HG02571 (cell line): Measurements from ENCODE around the gene FRY.
"Not testable (repeated sequence)": the region's sequence is repeated elsewhere in the genome, so short reads cannot be mapped to it uniquely, and the experiment has no call there.

Experiments
- ATAC-seq: cut with Tn5 transposase; IDR thresholded peaks from one replicate; pipeline ENCODE4 v1.9.1; 2021; ENCODE audit warnings: mild to moderate bottlenecking, moderate library complexity; ENCODE audit not compliant: unreplicated experiment

FRY gene

GRCh38 chr13:32031025-32031814, at the start of gene FRY:
Gene FRY, plus strand, starts transcription at chr13:32031774. Its CDS starts 22 bp downstream, at chr13:32031796.
- ATAC-seq, result peak; percentile 81

DNA sequence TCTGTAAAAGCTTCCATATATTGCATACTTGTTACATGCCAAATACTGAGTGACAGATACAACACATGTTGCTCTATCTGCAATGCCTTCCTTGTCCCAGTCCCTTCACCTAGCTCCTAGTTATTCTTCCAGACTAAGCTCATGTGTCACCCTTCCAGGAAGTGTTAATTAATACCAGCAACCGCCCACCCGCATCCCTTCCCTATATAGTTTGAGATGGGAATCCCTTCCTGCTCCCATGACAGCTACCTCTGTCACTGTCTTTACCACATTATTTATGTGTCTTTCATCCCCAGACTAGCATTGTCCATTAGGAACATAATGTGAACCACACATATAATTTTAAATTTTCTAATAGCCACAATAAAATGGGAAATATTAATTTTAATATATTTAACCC, 49.5 kb upstream of the FRY start:
- no peak for ATAC-seq

DNA sequence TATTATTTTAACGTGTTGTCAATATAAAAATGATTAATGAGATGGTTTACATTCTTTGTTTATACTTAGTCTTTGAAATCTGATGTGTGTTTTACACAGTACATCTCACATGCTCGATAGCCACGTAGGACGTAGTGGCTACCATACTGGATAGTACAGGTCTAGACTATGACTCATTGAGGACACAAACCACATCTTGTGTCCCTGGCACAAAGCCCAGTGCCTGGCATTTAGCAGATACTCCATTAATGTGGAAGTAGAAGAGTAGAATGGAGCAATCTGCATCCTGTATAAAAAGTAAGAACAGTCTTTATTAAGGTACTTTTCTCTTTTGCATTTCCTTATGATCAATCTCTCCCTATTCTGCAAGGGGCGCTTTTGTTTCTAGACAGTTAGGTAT, 49.0 kb upstream of the FRY start:
- no peak for ATAC-seq

DNA sequence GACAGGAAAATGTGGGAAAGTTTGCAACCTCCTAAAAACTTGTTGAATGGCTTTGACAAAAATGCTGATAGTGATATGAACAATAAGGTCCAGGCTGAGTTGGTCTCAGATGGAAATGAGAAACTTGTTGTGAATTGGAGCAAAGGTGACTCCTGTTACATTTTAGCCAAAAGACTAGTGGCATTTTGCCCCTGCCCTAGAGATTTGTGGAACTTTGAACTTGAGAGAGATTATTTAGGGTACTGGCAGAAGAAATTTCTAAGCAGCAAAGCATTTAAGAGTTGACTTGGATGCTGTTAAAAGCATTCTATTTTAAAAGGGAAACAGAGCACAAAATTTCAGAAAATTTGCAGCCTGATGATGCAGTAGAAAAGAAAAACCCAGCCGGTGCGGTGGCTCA, 47.9 kb upstream of the FRY start:
- ATAC-seq, result not testable (repeated sequence)

- ATAC-seq, result not testable (repeated sequence)
These were observed 47.2 kb upstream of the FRY start for GRCh38 chr13:31984388-31984787.

- ATAC-seq, result no peak
These were observed 44.7 kb upstream of the FRY start for GRCh38 chr13:31986676-31987470.

- no peak for ATAC-seq
These were observed 43.9 kb upstream of the FRY start for GRCh38 chr13:31987535-31988170.

DNA sequence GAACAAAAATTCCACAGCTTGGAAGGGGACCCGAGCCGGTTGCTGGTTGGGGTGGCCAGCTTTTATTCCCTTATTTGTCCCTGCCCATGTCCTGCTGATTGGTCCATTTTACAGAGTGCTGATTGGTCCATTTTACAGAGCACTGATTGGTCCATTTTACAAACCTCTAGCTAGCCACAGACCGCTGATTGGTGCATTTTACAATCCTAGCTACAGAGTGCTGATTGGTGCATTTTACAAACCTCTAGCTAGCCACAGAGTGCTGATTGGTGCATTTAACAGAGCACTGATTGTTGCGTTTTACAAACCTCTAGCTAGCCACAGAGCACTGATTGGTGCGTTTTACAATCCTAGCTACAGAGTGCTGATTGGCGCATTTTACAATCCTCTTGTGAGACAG, 37.2 kb upstream of the FRY start:
- not testable (repeated sequence) for ATAC-seq

DNA sequence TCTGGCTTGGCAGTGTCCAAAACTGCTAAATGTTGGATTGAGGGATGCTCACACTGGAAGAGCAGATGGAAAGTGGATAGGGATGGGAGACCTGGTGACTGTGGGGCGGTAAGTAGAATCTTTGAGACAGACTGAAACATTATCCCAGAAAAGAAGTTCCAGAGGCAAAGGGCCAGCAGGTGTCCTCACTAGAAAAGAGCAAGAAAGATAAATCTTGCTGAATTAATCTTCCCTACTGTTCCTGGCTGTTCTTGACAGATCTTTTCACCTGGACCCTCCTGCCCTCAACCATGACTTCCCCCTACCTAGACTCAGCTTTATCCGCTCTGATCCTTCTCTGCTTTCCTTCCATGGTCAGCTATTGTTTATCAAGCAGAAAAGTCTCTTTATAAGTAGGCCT, 35.0 kb upstream of the FRY start:
- no peak for ATAC-seq

DNA sequence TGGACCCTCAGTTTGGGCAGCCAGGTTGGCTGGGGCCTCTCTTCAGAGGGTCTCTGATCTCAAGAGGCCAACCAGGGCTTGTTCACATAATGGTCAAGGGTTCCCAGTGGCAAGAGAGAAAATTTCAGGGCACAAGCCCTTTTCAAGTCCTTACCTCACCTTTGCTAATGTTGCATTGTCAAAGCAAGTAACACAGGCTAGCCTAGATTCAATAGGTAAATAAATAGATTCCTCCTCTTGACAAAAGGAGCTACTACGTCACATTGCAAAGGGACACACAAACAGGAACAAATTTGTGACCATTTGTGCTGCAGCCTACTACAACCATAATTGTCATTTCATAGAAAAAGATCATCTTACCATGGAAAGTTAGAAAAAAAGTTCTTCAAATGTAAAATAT, 33.9 kb upstream of the FRY start:
- no peak for ATAC-seq

DNA sequence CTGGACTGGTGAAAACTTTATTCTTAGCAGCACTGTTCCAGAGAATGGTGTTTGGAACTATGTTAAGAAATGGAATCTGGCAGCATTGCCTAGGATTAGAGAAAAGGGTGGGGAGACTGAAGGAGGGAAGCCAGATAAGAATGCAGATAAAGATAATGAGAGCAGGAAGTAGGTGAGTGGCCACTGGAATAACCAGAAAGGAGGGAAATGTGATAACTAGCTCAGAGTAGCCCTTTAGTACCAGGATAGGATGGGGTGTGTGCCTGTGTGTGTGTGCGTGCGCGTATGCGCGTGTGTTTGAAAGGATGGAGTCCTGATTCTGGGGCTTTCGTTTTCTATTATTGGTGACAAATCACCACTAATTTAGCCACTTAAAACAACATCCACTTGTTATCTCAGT, 33.4 kb upstream of the FRY start:
- no peak for ATAC-seq

DNA sequence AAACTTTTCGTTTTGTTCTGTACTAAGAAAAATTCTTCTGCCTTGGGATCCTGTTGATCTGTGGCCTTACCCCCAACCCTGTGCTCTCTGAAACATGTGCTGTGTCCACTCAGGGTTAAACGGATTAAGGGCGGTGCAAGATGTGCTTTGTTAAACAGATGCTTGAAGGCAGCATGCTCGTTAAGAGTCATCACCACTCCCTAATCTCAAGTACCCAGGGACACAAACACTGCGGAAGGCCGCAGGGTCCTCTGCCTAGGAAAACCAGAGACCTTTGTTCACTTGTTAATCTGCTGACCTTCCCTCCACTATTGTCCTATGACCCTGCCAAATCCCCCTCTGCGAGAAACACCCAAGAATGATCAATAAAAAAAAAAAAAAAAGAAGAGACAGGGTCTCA, 30.8 kb upstream of the FRY start:
- ATAC-seq, result not testable (repeated sequence)

GRCh38 chr13:32001154-32001768, 30.3 kb upstream of the FRY start:
- peak; percentile 83 for ATAC-seq

DNA sequence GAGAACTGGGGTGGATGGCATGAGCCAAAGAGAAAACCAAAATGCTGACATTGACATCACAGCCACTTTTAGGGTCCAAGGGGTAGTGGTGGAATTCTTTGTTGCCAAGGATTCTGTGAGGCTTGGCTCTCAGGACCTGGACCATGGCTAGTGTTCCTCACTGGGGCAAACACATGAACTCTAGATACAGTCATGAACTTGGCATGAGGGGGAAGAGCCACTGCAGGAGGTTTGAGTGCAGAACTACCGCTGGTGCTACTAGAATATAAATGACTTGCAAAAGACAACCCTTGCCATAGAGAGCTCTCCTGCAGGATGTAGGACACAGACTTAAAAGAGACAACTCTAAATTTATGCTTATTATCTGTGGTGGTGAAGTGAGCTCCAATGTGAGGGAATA, 29.8 kb upstream of the FRY start:
- ATAC-seq, result no peak

- no peak for ATAC-seq
These were observed 28.7 kb upstream of the FRY start for GRCh38 chr13:32002873-32003272.

GRCh38 chr13:32007494-32007893, 24.1 kb upstream of the FRY start:
- ATAC-seq, result no peak

GRCh38 chr13:32008518-32009175, 22.9 kb upstream of the FRY start:
- no peak for ATAC-seq

GRCh38 chr13:32009362-32009761, 22.2 kb upstream of the FRY start:
- no peak for ATAC-seq

- ATAC-seq, result no peak
These were observed 21.4 kb upstream of the FRY start for GRCh38 chr13:32010136-32010535.

- ATAC-seq, result no peak
These were observed 19.6 kb upstream of the FRY start for GRCh38 chr13:32011971-32012370.

GRCh38 chr13:32013181-32013580, 18.4 kb upstream of the FRY start:
- ATAC-seq, result no peak
